ENCODE data around the gene FKBP1C. TPM values are rescaled to one million over a fixed set of nuclear protein-coding genes. Genes with fewer than 3 reads are reported as not detected.

FKBP1C gene
- total and polyA plus RNA-seq, 2 of the 8 experiments (the other 6 are each of a cell fraction or from before 2014, with no cell fraction given): 0.74 to 1.0 TPM

DNA sequence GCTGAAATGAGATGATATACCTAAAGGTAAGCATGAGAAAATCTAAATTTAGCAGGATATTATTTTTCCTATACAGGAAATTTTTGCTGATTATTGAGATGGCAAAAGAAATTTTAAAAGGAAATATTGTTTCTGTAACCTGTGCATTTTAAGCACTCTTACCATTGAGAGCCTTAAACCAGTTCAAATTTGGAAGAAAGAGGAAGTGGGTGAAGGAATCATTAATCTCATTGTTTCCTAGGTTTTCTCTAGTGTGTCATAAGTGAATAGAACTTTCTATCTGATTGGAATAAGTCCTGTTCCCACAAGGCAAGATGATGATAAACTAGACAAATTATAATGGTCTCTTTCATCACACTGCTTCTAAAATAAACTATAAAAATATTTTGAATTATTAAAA, 22.4 kb upstream of the FKBP1C start:
- Histone ChIP-seq H3K79me2 (ENCODE audit: control insufficient read depth in 1 of 2, insufficient read depth in 2 of 2, low read length in 2 of 2) (no peaks in the 10 kb centered on the region), H4K8ac (ENCODE audit: extremely low read depth, insufficient read depth, low read length) (no peak overlapping the region), H2AFZ (ENCODE audit: low read length) (no peak overlapping the region), H2BK5ac (ENCODE audit: low read depth, low read length) (no peak overlapping the region), H4K5ac (ENCODE audit: insufficient read length, low read depth, low read length) (no peak overlapping the region), H3K79me1 (ENCODE audit: low read depth, low read length) (no peaks in the 10 kb centered on the region), H3K23ac (ENCODE audit: insufficient read length) (no peak overlapping the region), H2BK120ac (replicated peaks; ENCODE audit: low read depth, low read length) (no peak overlapping the region), H3K23me2 (ENCODE audit: low read depth, low read length) (no peaks in the 10 kb centered on the region), H3K4me2 (ENCODE audit: insufficient read depth in 1 of 2, low read depth in 2 of 2, low read length in 2 of 2) (no peak overlapping the region), H2BK20ac (ENCODE audit: low read length) (no peak overlapping the region), H3K27ac (ENCODE audit: low read depth, low read length) (no peak overlapping the region), H3K4me1 (replicated peaks in 1 of 4; ENCODE audit: control insufficient read depth in 3 of 4, insufficient read depth in 4 of 4, low read length in 3 of 4) (no peaks in the 10 kb centered on the region), H3K36me3 (ENCODE audit: control insufficient read depth in 2 of 4, insufficient read depth in 4 of 4, low read length in 3 of 4) (no peaks in the 10 kb centered on the region), H3K9ac (replicated peaks in 1 of 4; ENCODE audit: extremely low read depth in 1 of 4, low read depth in 3 of 4, low read length in 3 of 4) (no peak overlapping the region), H3K14ac (ENCODE audit: insufficient read length) (no peak overlapping the region), H3K9me3 (ENCODE audit: insufficient read depth in 2 of 2, low read depth in 1 of 2, low read length in 1 of 2) (no peaks in the 10 kb centered on the region), H2AK5ac (ENCODE audit: low read depth, low read length) (no peak overlapping the region), H3K18ac (ENCODE audit: extremely low read depth, low read length) (no peak overlapping the region), H3K56ac (replicated peaks; ENCODE audit: insufficient read length, low read depth, low read length) (no peak overlapping the region), H4K20me1 (replicated peaks in 1 of 2; ENCODE audit: control insufficient read depth in 1 of 2, insufficient read depth in 2 of 2, low read length in 2 of 2) (no peaks in the 10 kb centered on the region), H2BK15ac (ENCODE audit: low read length) (no peak overlapping the region), H2BK12ac (ENCODE audit: low read depth, low read length) (no peak overlapping the region), H3K27me3 (replicated peaks in 1 of 4; ENCODE audit: control insufficient read depth in 3 of 4, extremely low read depth in 1 of 4, insufficient read depth in 3 of 4, low read length in 3 of 4) (no peaks in the 10 kb centered on the region), H4K91ac (replicated peaks; ENCODE audit: insufficient read length, low read length) (no peak overlapping the region), H3K4ac (replicated peaks; ENCODE audit: insufficient read length, low read depth, low read length) (no peak overlapping the region), H3K4me3 (ENCODE audit: extremely low read depth in 1 of 4, insufficient read depth in 2 of 4, low read depth in 3 of 4, low read length in 4 of 4) (no peak overlapping the region)
- POLR2A ChIA-PET (ENCODE audit: partially characterized antibody): no interaction called here
- CTCF ChIA-PET (ENCODE audit: partially characterized antibody): interaction anchor here (0.6 kb wide), 1 partner anchor 174 kb away, joined by 3 read pairs; no protein-coding TSS in a partner anchor
- FAIRE-seq (no peak), DNase-seq (ENCODE audit: low read depth in 1 of 2, low spot score in 2 of 2) (no peak)
- TF ChIP-seq CHD2 (IDR thresholded peaks at IDR 0.05; ENCODE audit: low read length) (no peak), HDAC2 (IDR thresholded peaks at IDR 0.05; ENCODE audit: borderline replicate concordance in 1 of 2, low read depth in 2 of 2, low read length in 2 of 2) (no peak), EP300 (IDR thresholded peaks at IDR 0.05; ENCODE audit: borderline replicate concordance in 1 of 2, low read depth in 2 of 2, low read length in 2 of 2) (no peak), RAD21 (IDR thresholded peaks at IDR 0.05 in 1 of 2, conservative IDR thresholded peaks at IDR 0.05 in 1 of 2; ENCODE audit: low read depth in 2 of 2, low read length in 2 of 2) (no peak)

Measured in H1 (cell line).